Activated CD4-positive, alpha-beta T cell treated with anti-CD3 and anti-CD28 coated beads, Interleukin-2, Interleukin-6, amounts not matched to agents 100 ng/mL and 50 ng/mL, durations not matched to agents 16 hours and 8 hours (primary cell): ENCODE data around the gene EPHB2.

Experiments used
- DNase-seq: peaks from one replicate; pipeline ENCODE4 v3.0.0-alpha.2; 2020

EPHB2 gene

GRCh38 chr1:22804969-22805671, 94.5 kb downstream of the EPHB2 start:
- DNase-seq: no peak

GRCh38 chr1:22805672-22806038, 95.0 kb downstream of the EPHB2 start:
- no peak for DNase-seq

- no peak for DNase-seq
Measured at GRCh38 chr1:22806584-22806983, 95.9 kb downstream of the EPHB2 start.

GRCh38 chr1:22807340-22807739, 96.7 kb downstream of the EPHB2 start:
- no peak for DNase-seq

- DNase-seq: no peak
Measured at GRCh38 chr1:22808186-22808675, 97.6 kb downstream of the EPHB2 start.

- DNase-seq: no peak
Measured at GRCh38 chr1:22808676-22809483, 98.2 kb downstream of the EPHB2 start.

DNA sequence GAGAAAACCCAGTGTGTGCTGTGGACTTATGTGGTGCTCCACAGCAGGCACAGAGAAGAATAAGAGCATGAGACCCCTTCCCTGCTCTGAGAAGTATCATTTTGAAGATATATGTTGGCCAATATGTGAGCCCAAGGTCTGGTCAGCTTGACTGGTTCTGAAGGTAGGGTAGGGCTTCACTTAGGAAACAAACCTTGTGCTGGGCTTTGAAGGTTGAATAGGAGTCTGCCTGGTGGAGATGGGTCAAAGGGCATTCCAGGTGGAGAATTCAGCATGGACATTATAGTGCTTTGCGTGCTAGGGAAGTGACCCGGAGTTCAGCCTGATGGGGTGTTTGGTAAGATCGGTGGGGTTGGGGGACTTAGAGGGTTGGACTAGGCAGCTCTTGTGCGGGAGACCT, 99.1 kb downstream of the EPHB2 start:
- DNase-seq: no peak

DNA sequence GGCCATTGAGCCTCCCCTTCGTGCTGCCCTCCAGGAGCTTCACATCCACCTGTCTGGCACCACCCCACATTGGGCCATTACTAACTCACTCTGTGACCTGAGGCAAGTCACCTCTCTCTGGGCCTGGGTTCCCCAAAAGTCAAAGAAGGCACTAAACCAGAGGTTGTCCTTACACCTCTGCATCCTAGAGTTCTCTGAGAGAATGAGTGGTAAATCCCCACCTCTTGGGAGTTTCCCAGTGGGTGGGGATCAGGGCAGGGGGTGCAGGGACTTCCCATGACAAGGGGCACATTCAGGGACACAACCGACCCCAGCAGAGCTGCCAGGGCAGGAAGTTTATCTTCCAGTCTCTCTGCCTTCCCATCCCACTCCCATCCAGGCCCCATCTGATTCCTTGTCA, 99.7 kb downstream of the EPHB2 start:
- DNase-seq: no peak

- DNase-seq: no peak
Measured at GRCh38 chr1:22812092-22812880, 101.6 kb downstream of the EPHB2 start.

- DNase-seq: no peak
Measured at GRCh38 chr1:22812993-22813790, 102.6 kb downstream of the EPHB2 start.

DNA sequence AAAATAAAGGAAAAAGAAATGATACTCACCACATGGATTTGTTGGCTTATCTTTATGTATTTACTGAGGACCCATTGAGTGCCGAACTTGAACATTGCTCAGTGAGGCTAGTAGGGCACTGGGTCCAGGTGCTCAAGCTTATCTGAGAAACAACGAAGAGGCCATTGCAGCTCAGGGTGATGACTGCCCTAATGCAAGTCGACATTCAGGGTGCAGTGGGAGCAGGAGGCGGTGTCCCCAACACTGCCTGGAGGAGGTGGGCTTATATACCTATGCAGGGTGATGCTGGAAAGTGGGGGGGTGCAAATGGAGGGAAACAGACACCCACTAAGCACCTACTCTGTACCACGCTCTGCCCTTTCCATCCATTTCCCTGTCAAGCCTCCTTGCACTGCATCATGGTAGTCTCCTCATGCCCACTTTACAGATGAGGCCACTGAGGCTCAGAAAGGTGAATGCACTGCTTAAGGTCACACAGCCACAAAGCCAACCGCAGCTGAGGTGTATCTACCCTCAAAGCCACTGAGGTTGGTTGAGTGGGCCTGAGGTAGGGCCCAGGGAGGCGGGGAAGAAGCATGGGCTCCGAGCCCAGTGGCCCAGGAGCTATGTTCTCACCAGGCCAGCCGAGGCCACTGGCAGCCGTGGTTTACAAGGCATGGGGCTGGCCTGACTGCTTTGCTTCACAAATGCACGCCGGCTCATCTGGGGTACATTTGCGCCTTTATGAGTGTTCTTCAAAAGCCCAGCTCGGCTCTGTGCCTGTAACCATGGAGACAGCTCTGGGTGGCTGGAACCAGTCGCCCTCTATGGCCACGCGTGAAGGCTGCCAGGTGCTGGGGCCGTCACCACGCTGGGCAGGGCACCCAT, 103.8 kb downstream of the EPHB2 start:
- DNase-seq: no peak

DNA sequence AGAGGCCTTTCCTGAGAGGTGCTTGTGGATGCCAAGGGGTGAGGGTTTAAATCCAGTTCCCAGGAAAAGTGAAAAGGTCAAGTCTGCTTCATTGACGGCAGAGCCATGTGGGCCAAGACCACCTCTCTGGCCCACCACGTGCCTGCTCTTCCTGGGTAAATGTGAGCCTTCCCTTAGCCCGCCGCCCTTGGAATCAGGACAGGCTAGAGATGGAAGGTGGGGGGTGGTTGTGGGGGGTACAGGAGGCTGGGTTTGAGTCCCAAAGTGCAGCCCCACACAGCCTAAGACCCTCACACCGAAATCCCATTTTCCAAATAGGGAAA, 104.4 kb downstream of the EPHB2 start:
- DNase-seq: no peak

GRCh38 chr1:22815421-22816066, 104.9 kb downstream of the EPHB2 start:
- DNase-seq: no peak

GRCh38 chr1:22816067-22816775, 105.6 kb downstream of the EPHB2 start:
- no peak for DNase-seq

GRCh38 chr1:22816803-22817202, 106.2 kb downstream of the EPHB2 start:
- no peak for DNase-seq

DNA sequence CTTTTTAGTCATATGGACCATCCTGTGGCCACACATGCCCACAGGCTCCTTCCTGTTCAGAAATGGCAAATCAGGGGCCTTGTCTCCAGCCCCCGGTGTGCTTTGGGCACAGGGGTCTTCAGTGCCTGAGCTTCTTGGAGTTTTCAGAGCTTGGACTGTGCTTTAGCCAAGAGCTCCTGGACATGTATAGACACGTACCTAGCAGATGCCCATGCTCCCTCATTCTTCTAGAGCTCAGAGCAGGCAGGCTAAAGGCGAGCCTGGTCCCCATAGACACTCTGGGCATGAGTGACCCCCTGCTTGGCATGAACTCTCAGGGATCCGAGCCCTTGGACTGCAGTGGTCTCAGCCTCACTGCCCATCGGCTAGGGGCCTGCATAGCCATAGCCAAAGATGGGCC, 106.8 kb downstream of the EPHB2 start:
- DNase-seq: no peak

DNA sequence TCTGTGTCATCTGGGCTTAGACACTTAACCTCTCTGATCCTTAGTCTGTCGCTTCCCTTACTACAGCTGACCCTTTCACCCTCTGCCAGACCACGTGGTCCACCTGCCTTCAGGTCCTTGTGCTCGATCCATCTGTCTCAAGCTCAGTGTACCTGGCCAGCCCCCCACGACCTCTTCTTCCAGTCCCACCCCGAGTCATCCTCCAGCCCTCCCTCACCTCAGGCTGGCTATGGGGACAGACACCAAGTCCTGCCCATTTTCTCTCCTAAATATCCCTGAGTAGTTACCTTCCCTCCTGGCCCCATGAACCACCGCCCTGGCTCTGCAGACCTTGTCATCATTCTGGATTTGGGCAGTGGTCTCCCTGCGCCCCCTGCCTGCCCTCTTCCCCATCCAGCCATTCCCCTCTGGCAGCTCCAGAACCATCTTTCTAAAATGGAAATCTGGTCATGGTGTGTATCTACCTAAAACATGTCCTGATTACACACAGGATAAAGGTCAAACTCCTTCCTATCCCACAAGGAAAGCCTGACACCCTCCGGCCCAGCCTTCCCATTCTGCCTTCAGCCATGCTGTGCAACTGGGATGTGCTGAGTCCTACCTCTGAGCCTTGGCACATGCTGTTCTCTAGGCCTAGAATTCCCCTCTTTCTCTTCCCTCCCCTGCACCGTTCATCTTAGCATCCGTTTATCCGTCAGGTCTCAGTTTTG, 107.6 kb downstream of the EPHB2 start:
- DNase-seq: no peak

DNA sequence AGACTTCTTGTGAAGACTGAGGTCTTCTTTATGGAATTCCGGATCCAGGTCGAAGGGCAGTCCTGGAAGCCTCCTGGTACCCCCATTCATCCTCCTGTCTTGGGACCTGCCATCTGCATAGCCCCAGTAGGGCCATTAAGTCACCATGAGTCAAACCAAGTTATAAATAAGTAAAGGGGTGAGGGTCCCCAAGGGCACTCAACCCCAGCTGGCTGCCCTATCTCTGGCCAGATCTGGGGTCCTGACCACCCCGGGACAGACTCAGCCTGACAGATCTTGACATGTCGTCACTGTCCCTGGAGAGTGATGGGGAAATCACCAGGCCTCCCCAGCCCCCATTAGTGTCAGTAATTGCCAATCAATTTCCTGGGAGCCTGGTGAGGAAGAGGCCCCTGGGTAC, 108.7 kb downstream of the EPHB2 start:
- no peak for DNase-seq

GRCh38 chr1:22821027-22821426, 110.4 kb downstream of the EPHB2 start:
- DNase-seq: no peak

DNA sequence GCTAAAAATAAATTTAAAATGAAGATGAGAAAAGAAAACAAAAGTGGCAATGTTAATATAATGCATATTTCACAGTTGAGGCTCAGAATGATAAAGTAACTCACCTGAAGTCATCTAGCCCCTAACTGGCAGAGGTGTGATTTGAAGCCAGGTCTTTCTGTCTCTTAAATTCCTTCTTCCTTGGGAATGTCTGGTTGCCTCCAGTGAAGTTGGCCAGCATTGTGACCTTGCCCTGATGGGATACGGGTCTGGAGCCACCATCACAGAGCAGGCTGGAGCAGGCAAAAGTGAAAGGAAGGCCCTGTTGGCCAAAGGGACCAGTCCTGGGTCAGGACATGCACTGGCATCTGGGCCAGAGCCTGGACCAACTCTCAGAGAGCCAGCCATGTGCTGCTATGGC, 111.7 kb downstream of the EPHB2 start:
- no peak for DNase-seq
